Endothelial cell (in vitro differentiated cells): ENCODE measurements around the gene ABCG1. TPM values are rescaled to one million over a fixed set of nuclear protein-coding genes. Genes with fewer than 3 reads are reported as not detected.
A peak's percentile ranks its signal among the peaks of the same experiment; 100 is the strongest.

Experiments
- DNase-seq: peaks from one replicate; pipeline ENCODE4 v3.0.0; 2021; ENCODE audit warnings: low spot score
- H3K27ac Mint-ChIP-seq: one replicate; pipeline ENCODE4 v1.8.0; 2021; ENCODE audit warnings: mixed read lengths, inconsistent platforms; ENCODE audit not compliant: unreplicated experiment
- H3K27me3 Mint-ChIP-seq: one replicate; pipeline ENCODE4 v1.8.0; 2021; ENCODE audit warnings: mild to moderate bottlenecking, moderate library complexity, mixed read lengths, inconsistent platforms; ENCODE audit not compliant: unreplicated experiment
- H3K36me3 Mint-ChIP-seq: one replicate; pipeline ENCODE4 v1.8.0; 2021; ENCODE audit warnings: mild to moderate bottlenecking, low read depth, mixed read lengths, inconsistent platforms; ENCODE audit not compliant: unreplicated experiment
- H3K4me1 Mint-ChIP-seq: one replicate; pipeline ENCODE4 v1.8.0; 2021; ENCODE audit warnings: mild to moderate bottlenecking, mixed read lengths, inconsistent platforms; ENCODE audit not compliant: unreplicated experiment
- H3K4me3 Mint-ChIP-seq: one replicate; pipeline ENCODE4 v1.8.0; 2021; ENCODE audit warnings: mild to moderate bottlenecking, mixed read lengths, inconsistent platforms; ENCODE audit not compliant: unreplicated experiment
- H3K9me3 Mint-ChIP-seq: one replicate; pipeline ENCODE4 v1.8.0; 2021; ENCODE audit warnings: mixed read lengths, inconsistent platforms; ENCODE audit not compliant: unreplicated experiment
- long read RNA-seq: library from polyadenylated mRNA; unstranded; transcript quantifications from one replicate; pipeline ENCODE4 v2.0.0, GENCODE V29; 2020; ENCODE audit not compliant: unreplicated experiment
- total RNA-seq: library from RNA; stranded (reverse); fragmentation: NEBNext Ultra II Directional; extraction: Animal tissue kit (Norgen Biotek cat#: 25700); gene quantifications from one replicate; pipeline ENCODE4 v1.2.1, GENCODE V29; 2021; ENCODE audit not compliant: unreplicated experiment
- TF ChIP-seq, protein P1 (sequence below): fragments of 200-600 bp; sonication (generic); IDR thresholded peaks from one replicate; pipeline ENCODE4 v1.5.0; 2021; ENCODE audit warnings: antibody characterized with exemption; ENCODE audit not compliant: unreplicated experiment

Gene ABCG1
- total RNA-seq: 48.9 TPM
- long read RNA-seq, transcript ABCG1-205 (15 exons, 2,998 nt): major isoform, 12 of 21 reads
- long read RNA-seq, partial matches to known transcripts: 1 of 21 reads
- long read RNA-seq, other reads (novel, unspliced or antisense): 4 of 21 reads

DNA sequence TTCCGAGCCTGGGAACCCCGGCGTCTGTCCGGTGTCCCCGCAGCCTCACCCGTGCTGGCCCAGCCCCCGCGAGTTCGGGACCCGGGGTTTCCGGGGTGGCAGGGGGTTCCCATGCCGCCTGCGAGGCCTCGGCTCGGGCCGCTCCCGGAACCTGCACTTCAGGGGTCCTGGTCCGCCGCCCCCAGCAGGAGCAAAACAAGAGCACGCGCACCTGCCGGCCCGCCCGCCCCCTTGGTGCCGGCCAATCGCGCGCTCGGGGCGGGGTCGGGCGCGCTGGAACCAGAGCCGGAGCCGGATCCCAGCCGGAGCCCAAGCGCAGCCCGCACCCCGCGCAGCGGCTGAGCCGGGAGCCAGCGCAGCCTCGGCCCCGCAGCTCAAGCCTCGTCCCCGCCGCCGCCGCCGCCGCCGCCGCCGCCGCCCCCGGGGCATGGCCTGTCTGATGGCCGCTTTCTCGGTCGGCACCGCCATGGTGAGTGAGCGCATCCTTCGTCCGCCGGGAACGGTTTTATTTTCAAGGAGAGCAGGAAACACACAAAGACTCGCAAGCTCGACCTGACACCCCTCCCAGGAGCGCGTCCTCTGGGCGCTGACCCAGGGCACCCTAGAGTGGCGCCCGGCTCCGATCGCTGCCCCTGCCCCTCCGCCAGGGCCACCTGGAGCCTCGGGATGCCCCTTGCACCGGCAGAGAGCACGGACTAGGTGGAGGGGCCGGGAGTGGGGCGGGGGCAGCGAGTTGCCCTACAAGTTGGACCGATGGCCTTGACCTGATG is at the start of gene ABCG1:
TSS of gene ABCG1 (plus strand) at position 305 of the 770 bp plus-strand sequence. CDS start at position 428, 123 bp downstream.
- Mint-ChIP-seq H3K9me3 (no peaks in the 10 kb centered on the region), H3K36me3 (peaks cover 19% of the 10 kb centered on the region), H3K4me1 (peaks cover 29% of the 10 kb centered on the region), H3K27me3 (peaks cover 4% of the 10 kb centered on the region), H3K27ac (peak within 1 kb of the TSS; percentile 98), H3K4me3 (peak within 1 kb of the TSS; percentile 99)
- peak; percentile 56 for DNase-seq
- TF ChIP-seq, protein P1, sequence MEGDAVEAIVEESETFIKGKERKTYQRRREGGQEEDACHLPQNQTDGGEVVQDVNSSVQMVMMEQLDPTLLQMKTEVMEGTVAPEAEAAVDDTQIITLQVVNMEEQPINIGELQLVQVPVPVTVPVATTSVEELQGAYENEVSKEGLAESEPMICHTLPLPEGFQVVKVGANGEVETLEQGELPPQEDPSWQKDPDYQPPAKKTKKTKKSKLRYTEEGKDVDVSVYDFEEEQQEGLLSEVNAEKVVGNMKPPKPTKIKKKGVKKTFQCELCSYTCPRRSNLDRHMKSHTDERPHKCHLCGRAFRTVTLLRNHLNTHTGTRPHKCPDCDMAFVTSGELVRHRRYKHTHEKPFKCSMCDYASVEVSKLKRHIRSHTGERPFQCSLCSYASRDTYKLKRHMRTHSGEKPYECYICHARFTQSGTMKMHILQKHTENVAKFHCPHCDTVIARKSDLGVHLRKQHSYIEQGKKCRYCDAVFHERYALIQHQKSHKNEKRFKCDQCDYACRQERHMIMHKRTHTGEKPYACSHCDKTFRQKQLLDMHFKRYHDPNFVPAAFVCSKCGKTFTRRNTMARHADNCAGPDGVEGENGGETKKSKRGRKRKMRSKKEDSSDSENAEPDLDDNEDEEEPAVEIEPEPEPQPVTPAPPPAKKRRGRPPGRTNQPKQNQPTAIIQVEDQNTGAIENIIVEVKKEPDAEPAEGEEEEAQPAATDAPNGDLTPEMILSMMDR: no peak

DNA sequence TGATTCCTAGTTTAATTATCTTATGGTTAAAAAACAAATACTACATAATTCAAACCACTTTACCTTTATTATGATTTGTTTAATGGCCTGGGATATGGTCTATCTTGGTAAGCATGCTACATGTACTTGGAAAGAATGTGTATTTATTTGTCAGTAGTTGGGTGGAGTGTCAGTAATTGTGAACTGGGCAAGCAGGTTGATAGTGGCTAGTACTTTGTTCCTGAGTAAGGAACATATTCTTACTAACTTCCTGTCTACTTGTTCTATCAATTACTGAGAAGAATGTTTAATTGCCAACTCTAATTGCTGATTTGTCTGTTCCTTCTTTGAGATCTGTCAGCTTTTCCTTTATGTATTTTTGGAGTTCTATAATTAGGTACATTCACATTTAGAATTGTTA is 49.2 kb upstream of the ABCG1 start:
- no peak overlapping the region for H3K27ac Mint-ChIP-seq
- TF ChIP-seq, protein P1: no peak
- H3K9me3 Mint-ChIP-seq: no peaks in the 10 kb centered on the region
- DNase-seq: no peak
- no peak overlapping the region for H3K4me3 Mint-ChIP-seq
- no peaks in the 10 kb centered on the region for H3K36me3 Mint-ChIP-seq
- peaks cover 4% of the 10 kb centered on the region for H3K4me1 Mint-ChIP-seq
- peaks cover 2% of the 10 kb centered on the region for H3K27me3 Mint-ChIP-seq

DNA sequence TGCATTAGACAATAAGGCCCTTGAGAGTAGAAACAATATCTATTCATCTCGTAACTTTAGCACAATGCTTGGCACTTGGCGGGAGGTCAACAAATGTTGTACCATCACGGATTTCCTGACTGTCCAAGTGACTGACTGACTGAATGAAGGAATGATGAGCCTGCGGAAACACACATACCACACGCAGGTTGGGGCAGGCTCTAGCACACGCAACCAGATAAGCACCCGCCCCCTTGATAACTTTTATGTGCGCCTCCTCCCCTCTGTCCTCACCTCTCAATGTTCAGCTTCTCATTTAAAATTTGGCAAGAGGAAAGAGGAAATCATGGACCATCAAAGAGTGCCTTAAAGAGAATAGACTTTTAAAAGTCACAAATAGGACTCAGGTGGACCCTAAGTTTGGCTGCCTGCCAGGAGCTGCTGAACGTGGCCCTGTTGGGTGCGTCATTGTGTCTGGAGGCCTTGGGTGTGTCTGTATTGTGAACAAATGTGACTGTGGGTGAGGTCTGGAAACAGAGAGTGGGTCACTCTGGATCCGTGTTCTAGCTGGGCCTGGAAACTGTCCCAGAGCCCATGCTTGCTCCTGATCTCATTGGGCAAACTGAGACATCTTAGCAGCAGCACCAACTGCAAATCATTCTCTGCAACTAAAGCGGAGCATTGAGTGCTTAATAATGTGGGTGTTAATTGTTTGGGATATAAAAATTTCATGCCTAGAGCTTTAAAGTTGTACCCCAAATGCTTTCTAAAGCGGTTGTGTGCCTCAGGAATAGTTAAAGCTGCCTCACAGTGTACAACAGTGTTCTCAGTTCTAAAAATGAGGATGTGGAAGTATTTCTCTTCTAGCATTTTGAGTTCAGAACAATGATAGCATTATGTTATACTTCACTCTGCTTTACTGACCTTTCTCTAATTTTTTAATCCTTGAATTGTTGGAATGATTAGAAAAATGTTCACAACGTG is 47.6 kb upstream of the ABCG1 start:
- no peaks in the 10 kb centered on the region for H3K36me3 Mint-ChIP-seq
- no peaks in the 10 kb centered on the region for H3K9me3 Mint-ChIP-seq
- no peak for DNase-seq
- no peak overlapping the region for H3K4me3 Mint-ChIP-seq
- H3K27ac Mint-ChIP-seq: no peak overlapping the region
- peaks cover 2% of the 10 kb centered on the region for H3K27me3 Mint-ChIP-seq
- TF ChIP-seq, protein P1: no peak
- peaks cover 3% of the 10 kb centered on the region for H3K4me1 Mint-ChIP-seq

DNA sequence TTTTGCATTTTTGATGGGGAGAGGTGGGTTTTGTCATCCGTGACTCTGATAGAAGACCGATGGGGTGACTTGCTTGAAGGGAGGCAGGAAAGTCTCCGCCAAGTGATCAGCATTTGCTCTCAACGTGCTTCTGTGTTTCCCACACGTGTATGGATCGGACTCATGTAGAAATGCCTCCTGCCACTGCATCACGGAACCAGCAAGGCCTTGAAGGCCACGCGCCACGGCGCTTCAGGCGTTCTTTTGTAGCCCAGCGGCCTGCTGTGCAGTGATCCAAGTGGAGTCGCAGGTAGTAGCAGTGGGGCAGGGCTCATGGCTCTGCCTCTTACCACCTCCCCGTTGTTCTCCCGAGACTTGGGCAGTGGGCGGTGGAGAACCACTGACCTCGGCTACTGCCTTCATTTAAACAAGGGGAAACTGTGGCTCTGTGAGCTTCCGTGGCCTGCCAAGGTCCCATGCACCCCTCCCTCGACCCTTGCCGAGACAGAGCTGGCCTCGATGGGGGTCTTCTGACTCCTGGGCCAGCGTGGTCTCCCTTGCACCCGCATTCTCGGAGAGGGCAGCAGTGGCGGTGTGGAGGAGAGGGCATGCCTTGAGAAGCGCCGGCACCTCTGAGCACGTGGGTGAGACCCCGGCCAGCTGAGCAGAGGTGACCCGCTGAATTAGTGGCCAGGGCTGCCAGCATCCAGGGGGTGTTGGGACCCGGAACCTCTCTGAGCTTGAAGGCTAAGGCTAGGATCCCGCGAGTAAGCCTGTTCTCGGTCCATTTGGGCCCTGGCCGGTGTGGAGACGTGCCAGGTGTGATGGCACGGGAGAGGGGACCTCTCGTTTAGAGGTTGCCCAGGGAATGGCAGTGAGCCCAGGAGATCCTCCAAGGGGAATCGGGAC is 46.1 kb upstream of the ABCG1 start:
- Mint-ChIP-seq H3K27me3 (peaks cover under 1% of the 10 kb centered on the region), H3K27ac (no peak overlapping the region), H3K4me1 (peaks cover 3% of the 10 kb centered on the region), H3K36me3 (no peaks in the 10 kb centered on the region), H3K9me3 (no peaks in the 10 kb centered on the region), H3K4me3 (no peak overlapping the region)
- TF ChIP-seq, protein P1: no peak
- DNase-seq: no peak
